ENCODE data around the gene LMX1A.

LMX1A gene

DNA sequence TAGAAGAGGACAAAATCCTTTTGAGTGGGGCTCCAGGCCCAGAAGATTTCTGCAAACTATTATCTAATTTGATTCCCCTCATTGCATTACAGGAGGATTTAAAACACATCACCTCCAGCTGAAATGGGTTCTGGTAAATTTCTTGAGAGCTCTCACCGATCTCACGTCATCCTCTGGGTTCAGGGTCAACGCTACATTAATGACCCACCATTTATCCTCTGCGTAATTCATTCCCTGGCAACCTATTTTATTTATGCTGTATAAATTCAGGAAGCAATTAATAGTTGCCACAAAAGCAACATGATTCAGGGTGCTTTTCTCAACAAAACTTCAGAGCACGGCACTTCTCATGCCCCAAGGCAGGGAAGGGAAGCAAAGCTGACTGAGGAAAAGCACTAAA lies 38.9 kb downstream of the LMX1A start:
- H3K27me3 Mint-ChIP-seq = peaks cover 25% of the 10 kb centered on the region
- no peak overlapping the region for H3K4me3 Mint-ChIP-seq
- H3K9me3 Mint-ChIP-seq (ENCODE audit: low read depth) = peaks cover 5% of the 10 kb centered on the region
- no peak overlapping the region for H3K27ac Mint-ChIP-seq
- no peaks in the 10 kb centered on the region for H3K4me1 Mint-ChIP-seq (ENCODE audit: low read depth)
- H3K36me3 Mint-ChIP-seq = no peaks in the 10 kb centered on the region

DNA sequence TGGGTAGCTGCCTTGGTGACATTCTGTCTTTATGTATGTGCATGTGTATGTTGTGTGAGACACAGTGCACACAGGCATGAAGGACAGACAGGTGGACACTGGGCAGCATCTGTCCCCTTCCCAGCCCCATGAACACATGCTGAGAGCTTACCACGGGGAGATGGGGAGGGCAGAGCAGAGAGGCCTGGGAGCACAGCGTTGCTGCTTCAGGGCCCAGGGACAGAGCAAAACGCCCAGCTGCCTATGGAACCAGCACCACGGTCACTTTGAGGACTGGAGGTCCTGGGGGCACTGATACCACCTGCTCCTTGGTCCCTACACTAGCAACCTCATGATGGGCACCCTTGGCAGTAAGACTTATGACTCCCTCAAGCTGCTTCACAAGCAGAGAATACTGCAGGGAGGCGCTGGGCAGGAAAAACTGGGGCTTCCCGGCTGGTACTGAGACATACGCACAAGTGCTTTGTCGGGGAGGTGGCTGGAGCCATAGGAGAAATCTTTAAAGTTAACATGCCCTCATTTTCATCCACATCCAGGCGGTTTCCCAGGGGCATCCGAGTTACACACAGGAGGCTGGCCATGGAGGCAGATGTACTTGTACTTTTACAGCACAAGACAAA lies 40.3 kb downstream of the LMX1A start:
- Mint-ChIP-seq H3K27me3 (peaks cover 25% of the 10 kb centered on the region), H3K9me3 (ENCODE audit: low read depth) (no peaks in the 10 kb centered on the region), H3K4me1 (ENCODE audit: low read depth) (no peaks in the 10 kb centered on the region), H3K27ac (no peak overlapping the region), H3K4me3 (no peak overlapping the region), H3K36me3 (no peaks in the 10 kb centered on the region)

DNA sequence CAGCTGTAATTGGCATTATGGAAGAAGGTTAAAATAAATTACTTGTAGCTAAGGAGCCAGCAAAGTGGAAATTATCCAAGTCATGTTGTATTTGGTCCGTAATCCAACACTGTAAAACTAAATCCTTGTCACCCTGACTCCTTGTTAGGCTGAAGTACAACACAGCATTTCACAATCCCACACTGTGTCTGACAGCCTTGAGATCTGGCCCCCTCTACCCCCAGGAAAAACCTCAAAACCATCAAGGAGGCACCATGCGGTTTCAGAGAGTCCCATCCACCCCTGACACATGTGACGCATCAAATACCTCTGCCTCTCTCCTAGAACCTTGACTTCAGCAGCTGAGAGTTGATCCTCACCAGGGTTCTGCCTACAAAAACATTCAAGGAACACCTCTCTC lies 41.0 kb downstream of the LMX1A start:
- Mint-ChIP-seq H3K36me3 (no peaks in the 10 kb centered on the region), H3K27me3 (peaks cover 25% of the 10 kb centered on the region), H3K9me3 (ENCODE audit: low read depth) (no peaks in the 10 kb centered on the region), H3K27ac (no peak overlapping the region), H3K4me3 (no peak overlapping the region), H3K4me1 (ENCODE audit: low read depth) (no peaks in the 10 kb centered on the region)

DNA sequence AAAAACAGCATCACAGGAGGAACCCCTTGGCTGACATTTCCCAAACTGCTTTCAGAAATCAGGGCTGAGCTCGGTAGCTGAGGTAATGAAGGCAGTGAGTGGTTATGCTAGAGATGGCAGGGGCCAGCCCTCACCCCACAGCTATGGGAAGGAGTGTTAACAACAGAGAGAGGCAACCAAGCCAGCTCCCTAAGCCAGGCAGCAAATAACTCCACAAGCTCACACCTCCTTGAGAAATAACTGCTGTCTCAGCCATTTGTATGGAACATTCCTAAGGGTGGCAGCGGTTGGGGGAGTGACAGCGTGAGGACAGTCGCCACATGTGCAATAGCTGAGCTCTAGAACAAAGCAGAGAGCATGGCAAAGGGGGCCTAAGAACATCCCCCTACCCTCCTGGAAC lies 42.6 kb downstream of the LMX1A start:
- Mint-ChIP-seq H3K4me3 (no peak overlapping the region), H3K27me3 (peaks cover 24% of the 10 kb centered on the region), H3K9me3 (ENCODE audit: low read depth) (no peaks in the 10 kb centered on the region), H3K27ac (no peak overlapping the region), H3K4me1 (ENCODE audit: low read depth) (no peaks in the 10 kb centered on the region), H3K36me3 (no peaks in the 10 kb centered on the region)

DNA sequence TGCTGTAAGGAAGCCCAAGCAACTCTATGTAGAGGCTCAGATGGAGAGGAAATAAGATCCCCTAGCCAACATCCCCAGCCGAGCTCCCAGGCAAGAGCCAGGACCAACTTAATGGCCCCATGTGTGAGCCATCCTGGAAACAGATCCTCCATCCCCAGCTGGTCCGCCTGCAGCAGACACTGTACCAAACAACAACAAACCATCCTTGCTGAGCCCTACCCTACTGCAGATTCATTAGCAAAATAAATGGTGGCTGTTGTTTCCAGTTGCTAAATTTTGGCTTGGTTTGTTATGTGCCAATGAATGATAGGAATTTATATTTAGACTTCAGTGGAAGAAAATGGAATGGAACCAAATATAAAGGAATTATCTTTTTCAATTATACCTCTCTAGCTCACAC lies 43.9 kb downstream of the LMX1A start:
- H3K9me3 Mint-ChIP-seq (ENCODE audit: low read depth) = no peaks in the 10 kb centered on the region
- H3K27me3 Mint-ChIP-seq = peaks cover 22% of the 10 kb centered on the region
- H3K4me1 Mint-ChIP-seq (ENCODE audit: low read depth) = no peaks in the 10 kb centered on the region
- no peaks in the 10 kb centered on the region for H3K36me3 Mint-ChIP-seq
- H3K27ac Mint-ChIP-seq = no peak overlapping the region
- no peak overlapping the region for H3K4me3 Mint-ChIP-seq

DNA sequence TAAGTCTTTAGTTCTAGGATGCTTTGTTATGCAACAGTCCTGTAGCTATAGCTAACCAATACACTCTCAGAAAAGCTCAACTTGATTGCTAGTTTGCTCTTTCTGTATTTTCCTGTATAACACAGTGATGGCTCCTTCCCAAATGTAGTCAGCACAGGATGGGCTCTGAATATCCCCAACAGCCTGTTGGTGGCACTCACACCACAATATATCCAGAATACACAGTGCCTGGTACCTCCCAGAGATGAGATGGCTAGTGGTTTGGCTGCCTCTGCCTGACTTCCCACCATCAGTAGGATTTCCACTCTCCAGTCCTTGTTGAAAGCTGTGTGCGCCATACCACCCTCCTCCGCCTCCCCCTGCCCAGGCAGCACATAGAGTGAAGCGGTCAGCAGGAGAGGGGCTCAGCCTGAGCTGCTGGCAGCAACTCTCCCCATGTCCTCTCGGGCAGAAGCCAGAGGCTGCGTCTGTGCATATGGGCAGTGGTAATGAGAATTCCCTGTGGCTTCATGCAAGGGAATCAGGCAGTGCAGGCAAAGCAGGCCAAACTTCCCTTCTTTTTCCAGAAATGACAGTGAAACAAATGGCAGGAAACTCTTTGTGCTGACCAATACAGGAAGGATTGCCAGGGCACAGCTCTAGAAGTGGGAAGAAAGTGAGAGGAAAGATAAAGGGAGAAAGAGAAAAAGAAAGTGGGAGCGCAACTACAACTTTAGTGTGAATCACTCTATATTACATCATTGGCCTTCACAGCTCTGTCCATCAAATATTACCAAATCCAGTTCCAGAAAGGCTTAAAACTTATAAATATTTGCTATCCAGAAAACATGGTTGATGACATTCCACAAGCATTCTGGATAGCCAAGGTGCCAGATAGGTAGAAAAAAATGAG lies 49.7 kb downstream of the LMX1A start:
- H3K9me3 Mint-ChIP-seq (ENCODE audit: low read depth) = no peaks in the 10 kb centered on the region
- H3K36me3 Mint-ChIP-seq = no peaks in the 10 kb centered on the region
- H3K4me1 Mint-ChIP-seq (ENCODE audit: low read depth) = no peaks in the 10 kb centered on the region
- no peak overlapping the region for H3K27ac Mint-ChIP-seq
- peaks cover 7% of the 10 kb centered on the region for H3K27me3 Mint-ChIP-seq
- no peak overlapping the region for H3K4me3 Mint-ChIP-seq

DNA sequence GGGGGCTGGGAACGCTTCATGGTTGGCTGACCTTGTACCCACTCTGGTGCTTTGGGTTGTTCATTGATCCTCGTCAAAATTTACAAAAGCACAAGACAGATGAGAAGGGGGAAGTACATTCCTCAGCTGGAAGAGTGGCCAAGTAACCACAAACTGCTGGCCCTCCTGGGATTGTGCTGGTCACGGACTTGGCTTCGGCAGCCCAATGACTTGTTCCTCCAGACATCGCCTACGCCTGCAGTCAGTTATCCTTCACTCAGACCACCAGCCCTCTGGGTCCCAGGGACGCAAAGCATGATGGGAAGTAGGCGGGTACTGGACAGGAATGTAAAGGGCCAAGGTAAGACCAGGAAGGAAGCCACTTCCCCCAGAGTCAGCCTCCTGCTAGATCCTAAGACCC lies 53.1 kb downstream of the LMX1A start:
- no peaks in the 10 kb centered on the region for H3K9me3 Mint-ChIP-seq (ENCODE audit: low read depth)
- H3K27me3 Mint-ChIP-seq = peaks cover 5% of the 10 kb centered on the region
- no peaks in the 10 kb centered on the region for H3K4me1 Mint-ChIP-seq (ENCODE audit: low read depth)
- H3K27ac Mint-ChIP-seq = no peak overlapping the region
- H3K4me3 Mint-ChIP-seq = no peak overlapping the region
- no peaks in the 10 kb centered on the region for H3K36me3 Mint-ChIP-seq

DNA sequence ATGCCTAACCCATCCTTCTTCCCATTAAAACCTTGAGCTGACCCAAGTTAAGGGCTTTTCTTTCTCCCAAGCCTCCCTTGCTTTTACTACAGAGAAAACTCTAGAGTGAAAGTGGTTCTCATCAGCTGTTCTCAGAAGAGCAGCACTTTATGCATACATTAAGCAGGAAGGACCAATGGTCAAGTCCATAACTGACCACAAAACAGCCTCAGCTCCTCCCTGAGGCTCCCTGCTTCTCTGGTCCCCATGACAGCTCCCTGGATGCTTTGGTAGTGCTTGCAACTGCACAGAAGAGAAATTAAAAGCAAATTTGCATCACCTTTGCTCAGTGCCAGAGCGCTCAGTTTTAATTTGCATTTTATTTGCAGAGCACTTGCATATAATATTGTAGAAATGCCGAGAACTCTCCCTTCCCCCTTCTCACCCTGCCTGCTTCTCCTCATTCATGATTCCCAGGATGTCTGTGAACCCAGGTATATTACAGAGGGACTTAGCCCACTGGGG lies 56.1 kb downstream of the LMX1A start:
- H3K36me3 Mint-ChIP-seq = no peaks in the 10 kb centered on the region
- H3K4me3 Mint-ChIP-seq = no peak overlapping the region
- no peaks in the 10 kb centered on the region for H3K4me1 Mint-ChIP-seq (ENCODE audit: low read depth)
- no peaks in the 10 kb centered on the region for H3K9me3 Mint-ChIP-seq (ENCODE audit: low read depth)
- H3K27ac Mint-ChIP-seq = no peak overlapping the region
- peaks cover 5% of the 10 kb centered on the region for H3K27me3 Mint-ChIP-seq

DNA sequence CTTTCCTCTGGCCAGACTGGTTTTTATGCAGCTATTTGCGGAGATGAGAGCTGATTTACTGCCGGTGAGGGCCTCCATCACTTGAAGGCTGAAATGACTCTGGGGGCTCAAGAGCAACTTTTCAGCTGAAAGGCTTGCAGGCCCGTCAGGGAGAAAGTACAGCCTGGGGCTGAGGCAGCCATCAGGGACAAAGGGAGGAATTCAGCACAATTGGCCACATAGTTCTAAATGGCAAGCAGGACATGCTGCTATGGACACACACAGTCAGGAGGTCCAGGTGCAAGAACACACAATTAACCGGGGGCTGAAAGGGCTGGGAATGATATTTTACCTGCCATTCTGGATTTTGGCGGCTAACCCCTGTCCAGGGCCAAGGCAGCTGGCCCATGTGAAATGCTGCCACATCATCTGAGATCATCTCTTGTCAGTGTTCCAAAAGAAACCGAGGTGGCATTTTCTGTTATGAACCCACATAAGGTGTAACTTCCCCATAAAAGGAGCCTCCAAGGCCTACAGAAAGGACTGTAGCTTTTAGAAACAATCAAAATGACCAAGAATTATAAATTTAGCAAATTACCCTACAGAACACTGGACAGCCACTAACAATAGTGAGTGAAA lies 58.2 kb downstream of the LMX1A start:
- Mint-ChIP-seq H3K27ac (no peak overlapping the region), H3K4me1 (ENCODE audit: low read depth) (no peaks in the 10 kb centered on the region), H3K9me3 (ENCODE audit: low read depth) (no peaks in the 10 kb centered on the region), H3K27me3 (no peaks in the 10 kb centered on the region), H3K4me3 (no peak overlapping the region), H3K36me3 (no peaks in the 10 kb centered on the region)

DNA sequence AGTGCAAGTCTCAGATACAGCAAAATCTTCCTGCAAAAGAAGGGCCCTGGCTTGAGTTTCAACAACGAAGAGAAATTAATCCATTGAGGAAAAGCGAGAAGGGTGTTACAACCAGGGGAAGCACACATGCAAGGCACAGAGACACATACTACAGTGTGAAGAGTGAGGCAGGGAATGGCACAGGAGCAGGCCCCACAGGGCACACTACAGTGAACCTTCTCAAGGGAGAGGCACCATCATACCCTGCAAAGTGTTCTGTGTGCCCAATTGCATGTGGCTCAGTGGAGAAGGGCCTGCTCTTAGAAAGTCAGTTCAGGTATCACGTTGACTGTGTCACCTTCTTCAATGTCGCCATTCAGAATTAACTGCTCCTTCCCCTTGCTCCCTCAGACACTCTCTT lies 60.3 kb downstream of the LMX1A start:
- Mint-ChIP-seq H3K27me3 (no peaks in the 10 kb centered on the region), H3K9me3 (ENCODE audit: low read depth) (no peaks in the 10 kb centered on the region), H3K4me1 (ENCODE audit: low read depth) (no peaks in the 10 kb centered on the region), H3K4me3 (no peak overlapping the region), H3K27ac (no peak overlapping the region), H3K36me3 (no peaks in the 10 kb centered on the region)

DNA sequence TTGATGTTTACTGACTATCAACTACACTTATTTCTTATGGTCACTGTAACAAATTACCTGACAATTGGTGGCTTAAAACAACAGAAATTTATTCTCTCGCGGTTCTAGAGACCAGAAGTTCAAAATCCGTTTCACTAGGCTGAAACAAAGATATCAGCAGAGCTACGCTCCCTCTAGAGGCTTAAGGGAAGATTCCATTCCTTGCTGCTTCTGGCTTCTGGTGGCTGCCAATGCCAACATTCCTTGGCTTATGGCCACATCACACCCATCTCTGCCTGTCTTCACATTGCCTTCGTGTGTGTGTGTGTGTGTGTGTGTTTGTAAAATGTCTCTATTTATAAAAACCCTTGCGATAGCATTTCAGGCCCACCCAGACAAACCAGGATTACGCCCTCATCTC lies 66.4 kb downstream of the LMX1A start:
- H3K27me3 Mint-ChIP-seq = peaks cover 10% of the 10 kb centered on the region

DNA sequence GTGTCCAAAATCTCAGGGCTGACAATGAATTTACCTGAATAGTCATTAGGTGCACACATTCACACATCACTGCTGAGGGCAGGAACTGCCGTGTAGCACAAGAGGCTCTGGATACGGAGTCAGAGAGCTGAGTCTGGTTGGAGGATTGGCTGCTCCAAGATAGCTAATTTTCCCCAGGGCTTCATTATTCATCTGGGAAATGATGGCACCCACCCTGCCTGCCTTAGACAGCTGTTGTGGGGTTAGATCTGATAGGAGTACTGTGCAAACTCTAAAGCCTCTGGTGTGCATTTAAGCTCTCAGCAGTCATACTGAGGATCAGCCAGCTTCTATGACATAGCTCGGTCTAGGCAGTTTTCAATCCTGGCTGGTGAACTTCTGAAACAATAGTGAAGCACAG lies 67.0 kb downstream of the LMX1A start:
- H3K36me3 Mint-ChIP-seq = no peaks in the 10 kb centered on the region
- H3K4me3 Mint-ChIP-seq = no peak overlapping the region
- H3K27me3 Mint-ChIP-seq = peaks cover 14% of the 10 kb centered on the region
- H3K9me3 Mint-ChIP-seq (ENCODE audit: low read depth) = no peaks in the 10 kb centered on the region
- H3K4me1 Mint-ChIP-seq (ENCODE audit: low read depth) = no peaks in the 10 kb centered on the region
- H3K27ac Mint-ChIP-seq = no peak overlapping the region

More for the DNA sequence above, 66.4 kb downstream of the LMX1A start:
- no peak overlapping the region for H3K27ac Mint-ChIP-seq
- H3K4me3 Mint-ChIP-seq = no peak overlapping the region
- H3K36me3 Mint-ChIP-seq = no peaks in the 10 kb centered on the region
- H3K4me1 Mint-ChIP-seq (ENCODE audit: low read depth) = no peaks in the 10 kb centered on the region
- no peaks in the 10 kb centered on the region for H3K9me3 Mint-ChIP-seq (ENCODE audit: low read depth)

DNA sequence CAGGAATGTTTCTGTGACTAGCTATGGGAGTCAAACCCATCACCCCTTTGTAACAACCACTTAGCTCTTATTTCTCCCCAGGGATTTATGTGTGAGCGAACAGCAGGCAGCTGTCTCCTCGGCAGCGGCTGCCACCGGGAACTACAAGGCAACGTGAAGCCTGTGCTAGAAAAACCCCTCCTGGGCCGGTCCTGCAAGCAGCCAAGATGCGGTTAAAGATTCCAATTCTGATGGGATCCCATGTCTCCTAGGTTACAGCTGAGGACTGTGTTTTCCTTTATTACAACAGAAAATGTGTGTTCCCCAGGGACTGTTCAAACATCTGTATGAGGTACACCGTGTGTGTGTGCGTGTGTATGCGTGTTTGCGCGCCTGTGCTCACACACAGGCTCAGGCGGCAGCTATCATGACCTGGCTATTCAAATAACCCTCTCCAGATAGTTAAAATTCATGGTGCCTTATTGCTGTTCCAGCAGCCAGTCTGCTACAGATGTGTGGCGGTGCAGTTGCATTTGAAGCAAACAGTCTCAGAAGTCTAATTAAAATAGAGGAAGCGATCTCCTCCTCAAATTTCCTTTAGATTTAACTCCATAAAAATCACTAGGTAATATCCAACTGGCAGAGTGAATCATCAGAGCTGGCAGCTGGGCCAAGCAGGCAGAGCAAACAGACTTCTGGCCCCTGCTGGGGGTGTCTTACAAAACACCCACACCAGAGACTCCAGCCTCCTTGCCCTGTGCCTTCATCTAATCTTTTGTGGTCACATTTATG lies 68.0 kb downstream of the LMX1A start:
- Mint-ChIP-seq H3K36me3 (no peaks in the 10 kb centered on the region), H3K27me3 (peaks cover 21% of the 10 kb centered on the region), H3K4me3 (no peak overlapping the region), H3K4me1 (ENCODE audit: low read depth) (no peaks in the 10 kb centered on the region), H3K9me3 (ENCODE audit: low read depth) (no peaks in the 10 kb centered on the region), H3K27ac (no peak overlapping the region)

DNA sequence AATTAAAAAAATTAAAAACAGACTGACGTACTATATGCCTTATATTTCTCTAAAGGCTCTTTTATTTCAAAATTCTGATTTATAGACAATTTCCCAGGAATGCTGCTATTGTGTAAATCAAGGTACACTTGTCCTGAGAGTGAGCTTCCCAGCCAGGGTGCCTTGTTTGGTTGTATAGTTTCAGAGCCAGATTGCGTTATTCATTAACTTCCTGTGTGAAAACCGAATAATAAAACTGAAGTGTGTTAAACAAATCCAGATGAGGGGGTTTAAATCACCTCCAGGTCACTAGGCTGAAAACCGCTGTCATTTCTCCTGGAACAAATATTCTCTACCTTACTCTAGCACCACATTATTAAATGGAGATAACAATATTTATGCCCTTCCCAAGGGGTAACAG lies 68.7 kb downstream of the LMX1A start:
- Mint-ChIP-seq H3K27me3 (peaks cover 22% of the 10 kb centered on the region), H3K4me1 (ENCODE audit: low read depth) (no peaks in the 10 kb centered on the region), H3K9me3 (ENCODE audit: low read depth) (no peaks in the 10 kb centered on the region), H3K27ac (no peak overlapping the region), H3K4me3 (no peak overlapping the region), H3K36me3 (no peaks in the 10 kb centered on the region)

DNA sequence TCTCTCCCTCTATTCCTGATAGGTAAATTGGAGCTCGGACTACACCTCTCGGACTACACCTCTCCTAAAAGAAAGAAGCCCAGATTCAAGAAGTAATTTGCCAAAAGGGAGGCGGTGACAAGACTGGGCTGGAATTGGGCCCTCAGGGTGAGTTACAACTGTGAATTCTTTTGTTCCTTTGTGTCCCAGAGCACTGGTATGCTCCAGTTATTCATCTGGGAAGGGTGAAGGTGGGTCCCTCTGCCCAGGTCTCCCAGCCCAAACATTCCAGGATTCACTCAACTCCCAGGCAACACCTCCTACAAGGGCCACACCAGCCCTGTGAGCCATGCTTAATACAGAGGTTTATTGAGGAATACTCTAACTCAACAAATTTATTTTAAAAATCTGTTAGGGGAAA lies 69.2 kb downstream of the LMX1A start:
- Mint-ChIP-seq H3K9me3 (ENCODE audit: low read depth) (no peaks in the 10 kb centered on the region), H3K27ac (no peak overlapping the region), H3K4me1 (ENCODE audit: low read depth) (no peaks in the 10 kb centered on the region), H3K4me3 (no peak overlapping the region), H3K27me3 (peaks cover 24% of the 10 kb centered on the region), H3K36me3 (no peaks in the 10 kb centered on the region)
